ENCODE data around the gene RDH13.
A peak's percentile ranks its signal among the peaks of the same experiment; 100 is the strongest.

Gene RDH13

GRCh38 chr19:55095260-55096060 lies 32.5 kb upstream of the RDH13 start:
- Histone ChIP-seq H3K36me3 (replicated peaks in 1 of 2; ENCODE audit: control insufficient read depth in 2 of 2, insufficient read depth in 2 of 2, low read length in 2 of 2) (peaks cover 18 to 46% of the 10 kb centered on the region in 2 donors), H3K4me3 (ENCODE audit: low read length in 2 of 2) (no peak overlapping the region), H3K79me1 (ENCODE audit: low read depth, low read length) (peaks cover 8% of the 10 kb centered on the region), H3K4me1 (ENCODE audit: control insufficient read depth in 2 of 2, insufficient read depth in 1 of 2, low read depth in 1 of 2, low read length in 2 of 2) (peaks cover 0 to 28% of the 10 kb centered on the region in 2 donors), H3K23ac (ENCODE audit: low read depth, low read length, poor library complexity) (peak overlapping the region; percentile 65), H3K27ac (replicated peaks; ENCODE audit: low read length) (no peak overlapping the region), H2AK5ac (ENCODE audit: low read depth, low read length) (peak overlapping the region; percentile 90), H3K27me3 (ENCODE audit: control insufficient read depth in 3 of 3, insufficient read depth in 3 of 3, low read depth in 1 of 3, low read length in 3 of 3) (no peaks in the 10 kb centered on the region), H4K8ac (ENCODE audit: low read depth, low read length) (no peak overlapping the region), H3K9ac (ENCODE audit: low read depth, low read length, poor library complexity) (no peak overlapping the region), H2BK15ac (ENCODE audit: low read length) (peak overlapping the region; percentile 67), H3K18ac (ENCODE audit: low read length) (peak overlapping the region; percentile 59), H3K14ac (ENCODE audit: low read length) (peak overlapping the region; percentile 38), H3K4me2 (ENCODE audit: insufficient read depth, low read length, poor library complexity, severe bottlenecking) (no peak overlapping the region), H4K91ac (ENCODE audit: low read depth, low read length, poor library complexity) (no peak overlapping the region), H2BK5ac (ENCODE audit: low read length) (peak overlapping the region; percentile 82), H3K9me3 (replicated peaks in 1 of 2; ENCODE audit: control insufficient read depth in 2 of 2, insufficient read depth in 1 of 2, low read depth in 1 of 2, low read length in 2 of 2) (no peaks in the 10 kb centered on the region), H2BK12ac (ENCODE audit: low read length) (no peak overlapping the region), H2BK120ac (ENCODE audit: low read depth, low read length) (no peak overlapping the region), H3K4ac (ENCODE audit: low read length) (no peak overlapping the region), H2AFZ (ENCODE audit: low read length) (no peak overlapping the region)
- no peak for DNase-seq (ENCODE audit: low spot score)
- no CpG with 5 or more reads among the region's 23 CpGs for WGBS, 2 donors (ENCODE audit: extremely low coverage in 2 of 2, insufficient read length in 2 of 2, insufficient replicate concordance in 1 of 2)

GRCh38 chr19:55094456-55095259 lies 31.7 kb upstream of the RDH13 start:
- Histone ChIP-seq H2BK15ac (ENCODE audit: low read length) (peak overlapping the region; percentile 67), H2AK5ac (ENCODE audit: low read depth, low read length) (peak overlapping the region; percentile 90), H4K91ac (ENCODE audit: low read depth, low read length, poor library complexity) (no peak overlapping the region), H3K4ac (ENCODE audit: low read length) (no peak overlapping the region), H2AFZ (ENCODE audit: low read length) (no peak overlapping the region), H3K4me1 (ENCODE audit: control insufficient read depth in 2 of 2, insufficient read depth in 1 of 2, low read depth in 1 of 2, low read length in 2 of 2) (peaks cover 0 to 28% of the 10 kb centered on the region in 2 donors), H3K4me2 (ENCODE audit: insufficient read depth, low read length, poor library complexity, severe bottlenecking) (no peak overlapping the region), H3K18ac (ENCODE audit: low read length) (peak overlapping the region; percentile 70), H3K27ac (replicated peaks; ENCODE audit: low read length) (peak overlapping the region; percentile 56), H3K23ac (ENCODE audit: low read depth, low read length, poor library complexity) (peak overlapping the region; percentile 65), H2BK120ac (ENCODE audit: low read depth, low read length) (no peak overlapping the region), H3K79me1 (ENCODE audit: low read depth, low read length) (peaks cover 8% of the 10 kb centered on the region), H2BK5ac (ENCODE audit: low read length) (peak overlapping the region; percentile 82), H4K8ac (ENCODE audit: low read depth, low read length) (no peak overlapping the region), H3K9ac (ENCODE audit: low read depth, low read length, poor library complexity) (peak overlapping the region; percentile 60), H3K36me3 (replicated peaks in 1 of 2; ENCODE audit: control insufficient read depth in 2 of 2, insufficient read depth in 2 of 2, low read length in 2 of 2) (peaks cover 20 to 47% of the 10 kb centered on the region in 2 donors), H3K4me3 (ENCODE audit: low read length in 2 of 2) (no peak overlapping the region), H3K27me3 (ENCODE audit: control insufficient read depth in 3 of 3, insufficient read depth in 3 of 3, low read depth in 1 of 3, low read length in 3 of 3) (no peaks in the 10 kb centered on the region), H3K9me3 (replicated peaks in 1 of 2; ENCODE audit: control insufficient read depth in 2 of 2, insufficient read depth in 1 of 2, low read depth in 1 of 2, low read length in 2 of 2) (no peaks in the 10 kb centered on the region), H3K14ac (ENCODE audit: low read length) (peak overlapping the region; percentile 40), H2BK12ac (ENCODE audit: low read length) (no peak overlapping the region)
- no CpG with 5 or more reads among the region's 32 CpGs for WGBS, 2 donors (ENCODE audit: extremely low coverage in 2 of 2, insufficient read length in 2 of 2, insufficient replicate concordance in 1 of 2)
- no peak for DNase-seq (ENCODE audit: low spot score)

- Histone ChIP-seq H3K9me3 (replicated peaks in 1 of 2; ENCODE audit: control insufficient read depth in 2 of 2, insufficient read depth in 1 of 2, low read depth in 1 of 2, low read length in 2 of 2) (no peaks in the 10 kb centered on the region), H3K18ac (ENCODE audit: low read length) (peak overlapping the region; percentile 95), H2BK120ac (ENCODE audit: low read depth, low read length) (no peak overlapping the region), H2BK15ac (ENCODE audit: low read length) (no peak overlapping the region), H2AK5ac (ENCODE audit: low read depth, low read length) (peak overlapping the region; percentile 99), H3K4me2 (ENCODE audit: insufficient read depth, low read length, poor library complexity, severe bottlenecking) (peak overlapping the region; percentile 25), H3K4me3 (ENCODE audit: low read length in 2 of 2) (no peak overlapping the region), H3K9ac (ENCODE audit: low read depth, low read length, poor library complexity) (peak overlapping the region; percentile 86), H4K91ac (ENCODE audit: low read depth, low read length, poor library complexity) (no peak overlapping the region), H3K14ac (ENCODE audit: low read length) (peak overlapping the region; percentile 17), H3K4ac (ENCODE audit: low read length) (no peak overlapping the region), H3K4me1 (ENCODE audit: control insufficient read depth in 2 of 2, insufficient read depth in 1 of 2, low read depth in 1 of 2, low read length in 2 of 2) (peaks cover 11 to 37% of the 10 kb centered on the region in 2 donors), H3K27ac (replicated peaks; ENCODE audit: low read length) (no peak overlapping the region), H2BK5ac (ENCODE audit: low read length) (peak overlapping the region; percentile 94), H2BK12ac (ENCODE audit: low read length) (no peak overlapping the region), H3K79me1 (ENCODE audit: low read depth, low read length) (peaks cover 3% of the 10 kb centered on the region), H3K23ac (ENCODE audit: low read depth, low read length, poor library complexity) (peak overlapping the region; percentile 73), H3K36me3 (replicated peaks in 1 of 2; ENCODE audit: control insufficient read depth in 2 of 2, insufficient read depth in 2 of 2, low read length in 2 of 2) (peaks cover 19 to 40% of the 10 kb centered on the region in 2 donors), H3K27me3 (ENCODE audit: control insufficient read depth in 3 of 3, insufficient read depth in 3 of 3, low read depth in 1 of 3, low read length in 3 of 3) (no peaks in the 10 kb centered on the region), H2AFZ (ENCODE audit: low read length) (no peak overlapping the region), H4K8ac (ENCODE audit: low read depth, low read length) (peak overlapping the region; percentile 65)
- no peak for DNase-seq (ENCODE audit: low spot score)
- WGBS, 2 donors (ENCODE audit: extremely low coverage in 2 of 2, insufficient read length in 2 of 2, insufficient replicate concordance in 1 of 2): no CpG with 5 or more reads among the region's 49 CpGs
These were observed 29.7 kb upstream of the RDH13 start for GRCh38 chr19:55092423-55093318.
